ENCODE data around the gene FPGS.
"Not testable (repeated sequence)": the region's sequence is repeated elsewhere in the genome, so short reads cannot be mapped to it uniquely, and the experiment has no call there.

The FPGS gene

DNA sequence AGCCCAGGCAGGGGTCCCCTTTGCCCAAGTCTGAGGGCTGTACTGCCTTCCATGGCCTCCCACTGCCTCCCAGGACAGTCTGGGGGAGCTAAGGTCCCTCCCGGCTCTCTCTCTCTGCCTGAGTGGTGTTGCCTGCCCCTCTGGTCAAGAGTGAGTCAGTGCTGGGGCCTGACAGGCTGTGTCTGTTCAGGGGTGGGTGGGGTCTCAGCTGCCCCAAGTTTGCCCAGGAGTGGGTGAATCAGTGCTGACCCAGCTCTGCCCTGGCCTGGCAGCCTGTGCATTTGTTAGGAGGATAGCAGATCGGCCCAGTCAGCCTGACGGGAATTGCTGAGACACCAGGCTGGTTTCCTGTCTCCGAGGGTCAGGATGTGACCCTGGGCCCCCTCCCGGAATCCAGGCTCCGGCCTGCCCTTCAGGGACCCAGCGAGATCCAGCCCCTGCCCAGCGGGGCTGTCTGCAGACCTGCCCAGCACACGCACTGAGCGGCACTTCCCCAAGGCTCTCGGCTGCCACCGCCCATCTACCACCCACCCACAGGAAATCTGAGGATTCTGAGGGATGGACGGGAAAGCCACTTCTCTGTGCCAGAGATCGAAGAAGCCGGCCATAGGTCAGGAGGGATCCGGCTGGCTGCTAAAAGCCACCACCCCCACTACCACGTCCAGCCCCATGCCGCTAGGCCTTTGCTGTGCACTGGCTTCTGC lies 35.8 kb downstream of the FPGS start:
- DNase-seq (ENCODE audit: low spot score): no peak

DNA sequence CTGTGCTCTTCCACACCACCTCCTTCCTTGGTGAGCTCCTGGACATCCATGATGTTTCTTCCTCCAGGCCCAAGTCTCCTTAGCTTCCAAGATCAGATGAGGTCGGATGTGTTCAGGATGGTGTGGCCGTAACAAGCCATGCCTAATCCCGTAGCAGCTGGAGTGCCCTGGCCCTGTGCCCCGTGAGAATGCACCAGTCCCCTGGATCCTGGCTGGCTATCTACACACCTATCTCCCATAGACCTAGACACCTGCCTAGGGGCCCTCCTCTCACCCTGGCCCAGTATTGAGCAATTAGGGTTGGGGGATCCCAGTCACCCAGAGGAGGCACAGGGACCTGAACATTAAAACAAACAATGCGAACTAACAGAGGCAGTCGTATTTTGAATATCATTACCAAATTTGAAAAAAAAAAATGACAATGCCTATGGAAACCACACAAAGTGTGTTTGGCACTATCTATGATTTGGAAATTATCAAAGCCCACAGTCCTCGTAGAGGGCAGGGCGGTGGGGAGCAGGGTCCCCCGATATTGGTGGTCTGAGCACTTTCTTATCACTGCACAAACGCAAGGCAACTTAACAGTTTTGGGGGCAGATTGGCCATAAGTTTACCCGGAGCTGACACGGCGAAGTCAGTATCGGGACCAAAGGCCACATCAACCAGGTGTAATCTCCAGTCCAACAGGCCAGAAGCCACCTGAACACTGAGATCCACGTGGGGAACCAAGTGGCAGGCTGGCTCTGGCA lies 38.6 kb downstream of the FPGS start:
- no peak for DNase-seq (ENCODE audit: low spot score)

DNA sequence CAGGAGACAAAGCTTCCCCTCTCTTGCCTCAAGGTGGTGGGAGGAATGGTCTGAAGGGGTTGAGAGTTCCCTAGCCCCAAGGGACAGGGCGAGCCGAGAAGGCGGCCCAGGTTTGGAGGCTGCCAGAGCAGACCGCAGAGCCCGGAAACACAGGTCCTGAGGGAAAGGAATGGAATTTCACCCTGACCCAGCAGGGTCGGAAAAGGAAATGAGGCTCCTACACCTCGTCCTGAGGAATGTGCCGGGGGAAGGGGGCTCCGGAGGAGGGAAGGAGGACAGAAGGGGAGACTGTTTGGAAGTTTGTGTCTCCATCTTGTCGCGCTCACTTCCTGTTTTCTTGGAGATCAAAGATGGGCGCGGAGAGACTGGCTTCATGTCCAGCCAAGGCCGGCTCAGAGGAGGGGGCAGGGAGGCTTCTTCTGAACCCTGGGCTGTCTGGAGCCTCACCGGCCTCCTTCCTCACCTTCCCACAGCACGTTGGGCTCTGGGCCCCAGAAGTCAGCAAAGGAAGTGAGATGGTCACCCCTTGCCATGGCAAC lies 42.2 kb downstream of the FPGS start:
- no peak for DNase-seq (ENCODE audit: low spot score)

DNA sequence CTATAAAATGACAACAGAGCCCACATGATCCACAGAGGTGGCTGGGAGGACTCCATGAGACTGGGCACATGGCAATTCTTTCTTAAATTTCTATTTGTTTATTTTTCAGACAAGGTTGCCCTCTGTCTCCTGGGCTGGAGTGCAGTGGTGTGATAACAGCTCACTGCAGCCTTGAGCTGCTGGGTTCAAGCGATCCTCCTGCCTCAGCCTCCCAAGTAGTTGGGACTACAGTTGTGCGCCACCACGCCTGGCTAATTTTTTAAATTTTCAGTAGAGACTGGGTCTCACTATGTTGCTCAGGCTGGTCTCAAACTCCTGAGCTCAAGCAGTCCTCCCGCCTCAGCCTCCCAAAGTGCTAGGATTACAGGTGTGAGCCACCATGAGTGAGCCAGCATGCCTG lies 42.9 kb downstream of the FPGS start:
- not testable (repeated sequence) for DNase-seq (ENCODE audit: low spot score)

DNA sequence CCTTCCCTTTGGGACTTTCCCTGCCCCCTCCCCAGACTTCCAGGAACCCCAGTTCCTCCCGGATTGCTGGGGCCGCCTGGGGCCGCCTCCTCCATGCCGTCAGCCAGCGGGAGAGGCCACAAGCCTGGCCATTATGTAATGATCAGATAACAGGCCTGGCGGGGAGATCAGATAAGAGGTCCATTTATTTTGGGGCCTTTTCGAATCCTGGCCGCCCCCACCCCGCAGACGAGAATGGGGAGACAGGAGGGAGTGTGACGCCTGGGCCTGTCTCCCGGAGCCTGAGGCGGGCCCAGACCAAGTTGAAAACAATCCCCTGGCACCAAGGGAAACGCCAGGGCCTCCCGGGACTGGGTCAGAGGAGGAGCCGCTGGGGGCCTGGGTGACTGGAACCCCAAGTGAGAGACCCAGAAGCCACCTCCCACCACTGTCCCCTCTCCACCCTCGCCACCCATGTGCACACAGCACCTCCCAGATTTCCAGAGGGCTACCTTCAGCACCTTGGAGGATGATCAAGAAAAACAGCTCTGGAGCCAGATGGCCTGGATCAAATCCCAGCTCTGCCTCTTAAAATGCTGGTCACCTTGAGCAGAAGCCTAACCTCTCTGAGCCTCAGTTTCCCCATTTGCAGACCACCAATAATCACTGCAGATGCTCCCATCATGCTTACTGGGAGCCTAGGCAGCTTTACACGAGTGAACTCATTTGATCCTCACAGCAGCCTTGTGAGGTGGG lies 43.9 kb downstream of the FPGS start:
- no peak for DNase-seq (ENCODE audit: low spot score)

DNA sequence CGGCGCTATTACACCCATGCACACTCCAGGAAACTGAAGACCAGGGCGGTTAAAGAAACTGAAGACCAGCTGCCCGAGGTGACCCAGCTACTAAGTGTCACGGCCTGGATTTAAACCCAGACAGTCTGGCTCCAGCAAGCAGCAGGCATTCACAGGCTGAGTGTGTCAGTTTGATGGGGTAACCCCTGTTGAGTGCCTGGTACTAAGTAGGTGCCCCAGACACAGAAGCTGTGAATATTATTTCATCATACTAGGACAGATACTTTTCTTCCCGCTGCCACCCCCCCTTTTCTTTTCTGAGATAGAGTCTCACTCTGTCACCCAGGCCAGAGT lies 44.5 kb downstream of the FPGS start:
- DNase-seq (ENCODE audit: low spot score): no peak

DNA sequence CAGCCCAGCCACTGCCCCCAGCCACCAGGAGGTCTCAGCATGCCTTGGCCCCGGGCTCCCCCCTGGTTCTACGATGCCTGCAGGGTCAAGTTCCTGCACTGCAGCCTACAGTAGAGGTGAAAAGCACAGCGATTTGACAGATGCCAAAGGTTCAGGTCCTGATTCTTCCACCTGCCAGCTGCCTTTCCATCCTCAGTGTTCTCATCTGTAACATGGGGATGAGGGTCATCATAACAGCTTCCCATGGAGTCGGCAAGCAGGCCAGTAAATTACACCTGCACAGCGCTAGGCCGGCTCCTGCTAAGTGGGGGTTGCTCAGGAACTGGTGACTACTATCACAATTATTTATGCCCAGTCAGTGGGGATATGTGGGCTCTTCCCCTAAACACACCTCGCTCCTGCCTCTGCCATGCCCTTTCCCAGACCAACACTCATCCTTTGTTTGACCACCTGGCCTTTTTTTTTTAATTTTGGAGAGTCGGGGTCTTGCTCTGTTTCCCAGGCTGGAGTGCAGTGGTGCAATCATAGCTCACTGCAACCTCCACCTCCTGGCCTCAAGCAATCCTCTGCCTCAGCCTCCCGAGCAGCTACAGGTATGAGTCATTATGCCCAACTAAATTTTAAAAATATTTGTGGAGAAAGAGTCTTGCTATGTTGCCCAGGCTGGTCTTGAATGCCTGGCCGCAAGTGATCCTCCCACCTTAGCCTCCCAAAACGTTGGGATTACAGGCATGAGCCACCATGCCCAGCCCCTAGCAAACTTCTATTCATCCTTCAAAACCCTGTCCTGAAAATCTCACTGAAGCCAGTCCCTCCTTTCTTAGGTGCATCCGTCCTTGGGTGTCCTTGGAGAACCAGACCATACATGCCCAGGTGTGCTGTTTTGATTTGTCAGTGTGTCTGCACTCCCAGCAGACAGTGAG lies 45.4 kb downstream of the FPGS start:
- DNase-seq (ENCODE audit: low spot score): no peak

DNA sequence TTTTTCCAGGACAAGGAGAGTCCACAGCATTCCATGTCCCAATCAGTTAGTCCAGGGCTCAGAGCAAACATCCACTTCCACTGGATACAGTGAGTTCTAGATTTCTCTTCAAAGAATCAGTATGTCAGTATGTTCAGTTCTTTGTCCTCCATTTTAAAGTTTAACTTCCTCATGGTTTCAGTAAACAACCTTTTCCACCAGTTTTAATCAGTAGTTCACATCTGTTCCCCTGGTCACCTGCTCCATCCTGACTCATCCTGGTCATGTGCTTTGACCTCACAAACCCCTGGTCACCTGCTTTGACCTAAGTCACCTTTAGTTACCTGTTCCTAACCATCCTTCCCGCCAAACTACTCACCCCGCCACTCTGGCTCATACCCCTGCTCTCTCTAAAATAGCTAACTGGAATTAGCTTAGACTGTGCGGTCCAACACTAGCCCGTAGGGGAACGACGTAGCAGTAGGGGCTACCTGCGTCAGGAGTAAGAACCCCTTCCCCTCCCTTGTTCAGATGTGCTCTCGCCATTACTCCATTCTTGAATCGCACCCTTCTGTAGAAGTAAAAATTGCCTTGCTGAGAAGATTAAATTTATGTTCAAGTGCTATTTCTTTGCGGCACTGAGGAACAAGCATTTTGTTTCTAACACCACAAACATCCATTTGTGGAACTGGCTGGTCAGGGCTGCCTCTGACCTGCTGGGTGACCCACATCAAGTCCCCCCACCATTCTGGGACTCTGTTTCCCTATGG lies 46.2 kb downstream of the FPGS start:
- no peak for DNase-seq (ENCODE audit: low spot score)

DNA sequence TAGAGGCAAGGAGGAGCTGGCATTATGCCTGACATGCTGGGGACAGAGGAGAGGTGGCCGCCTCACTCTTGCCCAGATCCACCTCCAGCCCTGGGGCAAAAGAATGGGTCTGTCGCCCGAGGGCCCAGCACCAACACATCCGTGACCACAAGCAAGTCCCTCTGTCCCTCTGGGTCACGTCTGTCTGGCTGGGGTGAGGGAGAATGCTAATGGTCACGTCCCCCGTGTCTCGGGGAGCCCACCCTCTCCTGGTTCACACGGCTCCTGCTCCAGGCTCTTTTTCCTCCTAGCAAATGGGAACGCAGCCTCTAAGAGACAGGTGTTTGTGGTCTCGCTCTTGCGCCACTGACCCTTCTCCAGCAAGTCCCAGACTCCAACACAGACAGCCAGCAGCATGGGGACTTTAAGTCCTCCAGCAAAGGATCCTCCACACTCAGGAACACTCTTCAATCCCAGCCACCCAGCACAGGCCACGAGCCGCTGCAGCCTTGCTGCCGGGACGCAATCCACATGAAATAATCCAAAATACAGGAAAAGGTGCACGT lies 47.7 kb downstream of the FPGS start:
- DNase-seq (ENCODE audit: low spot score): no peak

DNA sequence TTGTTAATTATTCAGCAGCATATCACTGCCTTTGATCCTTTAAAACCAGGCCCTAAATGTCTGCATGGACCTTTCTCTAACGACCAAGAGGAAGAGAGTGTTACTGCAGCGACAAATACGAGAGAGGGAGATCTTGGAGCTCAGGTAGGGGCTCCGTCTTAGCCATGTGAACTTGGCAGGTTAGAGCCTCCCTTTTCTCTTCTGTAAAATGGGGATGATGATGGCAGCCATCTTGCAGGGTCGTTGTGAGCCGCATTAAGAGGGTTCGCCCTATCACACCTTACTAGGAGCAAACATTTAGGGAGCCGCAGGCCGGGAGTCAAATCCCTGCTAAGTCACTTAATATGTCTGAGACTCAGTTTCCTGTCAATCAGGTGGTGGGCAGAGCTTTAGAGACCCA lies 50.1 kb downstream of the FPGS start:
- no peak for DNase-seq (ENCODE audit: low spot score)

DNA sequence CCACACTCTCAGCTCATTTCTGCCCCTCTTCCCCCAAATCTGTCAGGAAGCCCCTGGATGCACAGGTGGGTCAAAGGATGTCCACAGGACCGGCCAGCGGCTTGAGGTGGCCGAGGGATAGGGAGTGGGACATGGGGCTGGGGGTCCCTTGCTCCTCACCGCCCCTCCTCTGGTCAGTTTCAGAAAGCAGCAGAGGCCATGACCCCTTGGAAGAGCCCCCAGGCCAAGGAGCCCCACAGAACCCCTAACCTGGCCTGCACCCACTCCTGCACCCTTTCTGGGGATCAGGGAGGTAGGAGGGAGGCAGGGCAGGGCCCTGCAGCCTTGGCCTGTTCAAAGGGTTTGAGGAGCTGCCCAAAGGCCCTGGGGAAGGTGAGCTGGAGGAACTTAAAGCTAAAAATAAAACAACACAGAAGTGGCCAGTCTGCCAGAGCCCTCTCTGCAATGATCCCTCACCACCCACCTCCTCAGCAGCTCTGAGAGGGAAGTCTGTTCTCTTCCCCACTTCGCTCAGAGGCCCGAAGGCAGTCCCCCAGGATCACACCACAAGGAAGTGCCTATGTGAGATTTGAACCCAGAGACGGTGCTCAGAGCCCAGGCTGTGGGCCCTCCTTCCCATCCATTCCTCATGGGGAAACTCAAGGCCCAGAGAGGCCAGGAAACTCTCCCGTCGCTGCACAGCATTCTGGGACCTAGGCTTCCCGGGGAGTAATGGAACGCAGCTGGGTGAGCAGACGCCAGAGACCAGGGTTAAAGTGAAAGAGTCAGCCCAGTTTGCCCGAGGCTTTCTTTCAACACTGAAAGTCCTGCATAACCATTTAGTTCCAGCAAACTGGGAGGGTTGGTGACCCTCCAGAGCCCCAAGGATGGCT lies 50.9 kb downstream of the FPGS start:
- no peak for DNase-seq (ENCODE audit: low spot score)

DNA sequence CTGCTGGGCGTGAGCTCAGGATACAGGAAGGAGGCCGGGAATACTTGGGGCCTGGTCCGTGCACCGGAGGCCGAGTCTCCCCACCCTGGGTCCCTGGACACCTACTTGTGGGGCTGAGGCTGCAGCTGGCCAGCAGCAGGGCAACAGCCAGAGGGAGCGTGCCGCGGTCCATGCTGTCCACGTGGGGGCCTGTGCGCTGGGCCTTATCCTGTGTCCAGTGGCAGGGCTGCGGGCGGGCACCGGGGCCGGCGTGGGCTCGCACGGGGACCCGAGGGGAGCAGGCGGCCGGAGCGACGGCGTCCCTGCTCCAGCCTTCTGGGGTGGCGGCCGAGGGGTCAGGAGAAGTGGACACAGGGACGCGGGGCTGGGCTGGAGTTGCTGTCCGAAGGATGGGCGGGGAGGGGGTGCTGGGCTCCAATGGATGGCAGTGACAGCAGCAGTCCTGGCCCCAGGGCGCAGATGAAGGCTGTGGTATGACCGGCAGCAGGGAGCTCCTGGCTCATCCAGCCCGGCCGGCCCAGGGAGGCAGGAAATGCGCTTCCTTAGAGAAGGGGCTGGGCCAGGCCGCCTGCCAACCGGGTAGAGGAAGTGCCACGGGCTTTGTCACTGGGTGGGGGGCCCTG lies 51.6 kb downstream of the FPGS start, which contains the start of gene ENG:
TSS of gene ENG (minus strand) at position 475 of the 623 bp plus-strand sequence. CDS start at position 172, 303 bp downstream.
- peak; percentile 36 for DNase-seq (ENCODE audit: low spot score)

DNA sequence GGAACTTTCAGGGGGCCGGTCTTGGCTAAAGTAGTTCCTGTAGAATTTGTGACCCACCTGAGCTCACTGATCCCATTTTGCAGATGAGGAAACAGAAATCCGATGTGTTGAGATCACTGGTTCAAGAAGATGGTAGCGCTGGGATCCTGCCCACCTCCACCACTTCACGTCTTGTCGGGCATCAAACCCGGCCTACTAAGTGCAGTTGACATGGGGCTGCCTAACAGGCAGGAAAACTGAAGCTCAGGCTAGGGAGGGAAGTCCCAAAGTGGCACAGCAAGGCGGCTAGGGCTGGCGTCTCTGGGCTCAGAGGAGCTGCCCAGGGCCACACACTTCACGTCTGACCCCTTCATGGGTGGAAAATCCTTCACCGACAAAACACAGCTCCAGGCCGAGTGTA lies 52.3 kb downstream of the FPGS start:
- no peak for DNase-seq (ENCODE audit: low spot score)

DNA sequence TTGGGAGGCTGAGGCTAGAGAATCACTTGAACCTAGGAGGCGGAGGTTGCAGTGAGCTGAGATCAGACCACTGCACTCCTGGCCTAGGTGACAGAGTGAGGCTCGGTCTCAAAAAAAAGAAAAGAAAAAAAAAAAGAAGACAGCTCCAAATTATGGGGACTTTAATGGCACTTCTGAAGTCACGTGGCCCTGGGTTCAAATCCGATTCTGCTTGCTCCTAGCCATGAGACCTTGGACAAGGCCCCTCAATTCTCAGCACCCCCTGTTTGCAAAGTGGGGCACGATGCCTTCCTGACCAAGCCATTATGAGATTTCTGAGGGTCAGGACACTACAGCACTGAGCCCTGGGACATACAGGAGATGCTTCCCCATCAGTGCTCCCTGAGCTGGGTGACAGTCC lies 52.8 kb downstream of the FPGS start:
- DNase-seq (ENCODE audit: low spot score): no peak

DNA sequence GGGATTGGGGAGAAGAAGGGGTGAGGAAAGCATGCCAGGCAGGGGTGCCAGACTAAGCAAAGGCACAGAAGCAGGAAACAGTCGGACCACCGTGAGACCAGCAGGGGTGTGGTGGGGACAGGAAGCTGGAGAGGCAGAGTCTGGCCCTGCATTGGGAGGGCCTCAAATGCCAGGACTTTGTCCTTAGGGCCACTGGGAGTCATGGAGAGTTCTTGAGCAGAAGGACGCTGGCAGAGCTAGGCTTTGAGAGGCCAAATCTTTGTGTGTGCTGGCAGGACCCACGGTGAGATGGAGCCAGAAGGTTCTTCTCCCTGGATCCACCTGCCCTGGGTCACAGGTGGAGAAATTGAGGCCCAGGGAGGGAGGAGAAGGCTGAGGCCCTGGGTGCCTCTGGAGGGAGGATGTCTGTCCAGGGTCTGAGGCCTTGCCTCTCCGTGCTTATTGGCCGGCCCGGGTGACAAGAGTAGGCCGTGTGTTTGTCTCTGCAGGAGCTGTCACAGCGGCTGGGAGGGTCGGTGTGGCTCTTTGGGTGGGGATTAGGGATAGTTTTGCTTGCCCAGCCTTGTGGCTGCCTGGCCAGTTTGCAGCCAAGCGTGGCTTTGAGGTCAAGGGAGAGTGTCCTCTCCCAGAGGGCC lies 53.5 kb downstream of the FPGS start:
- no peak for DNase-seq (ENCODE audit: low spot score)

DNA sequence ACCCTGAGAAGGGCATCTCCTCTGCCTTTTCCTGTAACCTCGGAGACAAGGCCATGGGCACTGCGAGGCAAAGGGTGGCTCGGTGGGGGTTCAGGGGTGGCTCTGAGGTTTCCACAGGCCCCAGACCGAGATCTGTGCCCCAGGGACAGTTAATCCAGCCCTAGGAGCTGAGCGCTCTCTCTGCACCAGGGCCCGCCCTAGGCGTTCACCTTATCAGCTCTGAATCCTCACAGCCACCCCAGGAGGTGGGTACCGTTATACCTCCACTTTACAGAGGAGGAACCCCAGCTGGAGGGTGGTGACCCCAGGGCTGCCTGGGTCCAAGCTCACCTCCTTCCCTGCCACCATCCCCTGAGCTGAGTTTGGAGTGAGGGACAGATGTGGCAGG lies 54.0 kb downstream of the FPGS start:
- DNase-seq (ENCODE audit: low spot score): no peak

DNA sequence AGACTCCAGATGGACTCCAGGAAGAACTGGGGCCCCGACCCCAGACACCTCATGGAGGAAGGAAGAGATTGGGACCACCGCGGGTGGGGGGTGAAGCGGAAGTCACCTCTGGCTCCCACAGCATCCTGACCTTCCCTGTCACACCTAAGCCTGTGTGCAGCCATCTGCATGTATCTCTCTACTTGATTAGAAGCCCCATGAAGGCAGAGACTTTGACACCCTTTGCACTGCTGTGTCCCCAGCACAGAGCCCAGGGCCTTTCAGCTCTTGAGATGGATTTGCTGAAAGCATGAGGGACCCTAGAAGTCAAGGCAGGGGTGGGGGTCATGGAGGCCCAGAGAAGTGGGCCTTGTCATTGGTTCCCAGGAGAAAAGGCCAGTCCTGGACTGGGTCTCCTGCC lies 54.6 kb downstream of the FPGS start:
- no peak for DNase-seq (ENCODE audit: low spot score)

DNA sequence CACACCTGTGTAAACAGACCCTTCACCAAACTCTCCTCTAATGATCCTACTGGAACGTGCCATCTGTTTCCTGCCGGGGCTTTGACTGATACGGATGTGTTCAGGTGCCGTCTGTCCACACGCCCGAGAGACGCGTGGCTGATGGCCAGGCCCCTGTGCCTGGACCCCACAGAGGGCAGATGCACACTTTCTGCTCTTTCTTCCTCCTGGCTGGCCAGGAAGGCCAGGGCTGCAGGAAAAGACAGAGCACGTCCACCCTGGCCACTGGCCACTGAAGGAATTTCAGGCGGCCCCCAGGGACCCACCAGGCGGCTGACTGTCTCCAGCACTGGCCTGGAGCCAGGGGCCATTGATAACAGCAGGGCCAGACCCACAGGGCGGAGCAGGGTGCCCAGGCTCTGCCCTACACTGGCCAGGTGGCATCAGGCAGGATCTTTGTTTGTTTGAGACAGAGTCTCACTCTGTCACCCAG lies 55.4 kb downstream of the FPGS start:
- no peak for DNase-seq (ENCODE audit: low spot score)

DNA sequence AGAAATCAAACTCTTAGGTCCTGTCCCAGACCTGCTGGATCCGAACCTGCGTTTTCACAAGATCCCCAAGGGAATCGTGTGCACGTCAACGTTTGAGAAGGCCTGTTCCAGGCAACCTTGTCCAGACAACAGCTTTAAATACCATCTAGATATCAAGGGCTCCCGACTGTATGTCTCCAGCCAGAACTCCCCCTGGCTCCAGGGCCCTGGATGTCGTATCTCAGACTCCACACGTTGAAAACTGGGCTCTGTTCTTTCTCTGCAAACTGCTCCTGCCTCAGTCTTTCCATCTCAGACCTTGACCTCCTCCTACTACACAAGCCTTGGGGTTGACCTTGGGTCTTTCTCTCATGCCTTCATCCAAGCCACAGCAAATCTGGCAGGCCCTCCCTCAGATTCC lies 57.6 kb downstream of the FPGS start:
- no peak for DNase-seq (ENCODE audit: low spot score)

Measured in globus pallidus (tissue), 1 donor.